GM19043 (cell line): ENCODE data around the gene POLR2C.

ENCODE experiments used
- ATAC-seq: cut with Tn5 transposase; IDR thresholded peaks from one replicate; pipeline ENCODE4 v1.9.1; 2021; ENCODE audit warnings: low read depth; ENCODE audit not compliant: unreplicated experiment

The POLR2C gene

GRCh38 chr16:57500578-57501111, 38.2 kb downstream of the POLR2C start:
- ATAC-seq = no peak

DNA sequence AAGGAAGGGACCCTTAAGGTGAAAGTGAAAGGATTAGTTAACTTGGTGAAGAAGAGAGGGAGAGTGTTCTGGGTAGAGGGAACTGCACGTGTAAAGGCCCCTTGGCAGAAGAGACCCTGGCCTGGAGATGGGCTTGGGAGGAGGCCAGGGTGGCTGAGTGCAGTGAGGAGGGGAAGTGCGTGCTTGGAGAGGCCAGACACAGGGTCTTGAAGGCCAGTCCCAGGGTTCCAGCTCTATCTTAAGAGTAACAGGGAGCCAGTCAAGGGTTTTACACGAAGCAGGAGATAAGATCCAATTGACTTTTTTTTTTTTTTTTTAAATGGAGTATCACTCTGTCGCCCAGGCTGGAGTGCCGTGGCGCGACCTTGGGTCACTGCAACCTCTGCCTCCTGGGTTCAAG, 39.0 kb downstream of the POLR2C start:
- ATAC-seq = no peak

GRCh38 chr16:57502048-57502775, 39.7 kb downstream of the POLR2C start:
- ATAC-seq = no peak

DNA sequence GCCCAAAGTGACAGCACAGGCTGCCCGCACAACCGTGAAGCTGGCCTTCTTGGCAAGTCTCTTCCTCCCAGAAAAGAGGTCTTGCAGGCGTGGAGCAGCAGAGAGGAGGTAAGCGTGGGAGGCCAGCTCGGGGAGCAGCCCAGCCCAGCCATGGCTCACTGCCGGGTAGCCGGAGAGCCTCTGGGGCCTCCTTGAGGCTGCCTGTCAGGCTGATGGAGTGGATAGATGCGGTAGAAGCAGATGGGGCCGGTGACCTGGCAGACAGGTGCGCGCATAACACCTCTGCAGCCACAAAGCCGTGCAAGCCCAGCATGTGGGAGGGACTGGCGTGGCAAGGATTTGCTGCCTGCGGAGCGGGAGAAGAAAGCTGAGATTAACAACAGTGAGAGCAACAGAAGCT, 40.9 kb downstream of the POLR2C start:
- no peak for ATAC-seq

GRCh38 chr16:57504001-57504400, 41.5 kb downstream of the POLR2C start:
- no peak for ATAC-seq

- ATAC-seq = no peak
Observed at GRCh38 chr16:57504491-57504890, 42.0 kb downstream of the POLR2C start.

DNA sequence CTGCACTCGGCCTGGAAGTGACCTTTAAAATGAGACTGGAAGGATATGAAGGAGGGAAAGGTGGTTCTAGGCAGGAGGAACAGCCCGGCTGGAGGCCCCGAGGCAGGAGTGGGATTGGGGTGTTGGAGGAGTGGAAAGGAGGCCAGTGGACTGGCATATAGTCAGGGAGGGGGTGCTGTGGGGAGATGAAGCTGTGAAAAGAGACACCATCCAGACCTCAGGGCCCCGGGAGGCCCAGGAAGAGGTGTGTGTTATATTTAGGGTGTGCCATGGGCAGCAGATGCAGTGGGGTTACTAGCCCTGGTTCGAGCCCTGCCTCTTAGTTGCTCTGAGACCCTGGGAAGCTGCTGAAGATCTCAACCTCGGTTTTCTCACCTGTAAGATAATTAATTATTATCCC, 42.7 kb downstream of the POLR2C start:
- ATAC-seq = no peak

GRCh38 chr16:57507136-57508034, 44.9 kb downstream of the POLR2C start:
- ATAC-seq = no peak

GRCh38 chr16:57508035-57508425, 45.6 kb downstream of the POLR2C start:
- ATAC-seq = no peak

DNA sequence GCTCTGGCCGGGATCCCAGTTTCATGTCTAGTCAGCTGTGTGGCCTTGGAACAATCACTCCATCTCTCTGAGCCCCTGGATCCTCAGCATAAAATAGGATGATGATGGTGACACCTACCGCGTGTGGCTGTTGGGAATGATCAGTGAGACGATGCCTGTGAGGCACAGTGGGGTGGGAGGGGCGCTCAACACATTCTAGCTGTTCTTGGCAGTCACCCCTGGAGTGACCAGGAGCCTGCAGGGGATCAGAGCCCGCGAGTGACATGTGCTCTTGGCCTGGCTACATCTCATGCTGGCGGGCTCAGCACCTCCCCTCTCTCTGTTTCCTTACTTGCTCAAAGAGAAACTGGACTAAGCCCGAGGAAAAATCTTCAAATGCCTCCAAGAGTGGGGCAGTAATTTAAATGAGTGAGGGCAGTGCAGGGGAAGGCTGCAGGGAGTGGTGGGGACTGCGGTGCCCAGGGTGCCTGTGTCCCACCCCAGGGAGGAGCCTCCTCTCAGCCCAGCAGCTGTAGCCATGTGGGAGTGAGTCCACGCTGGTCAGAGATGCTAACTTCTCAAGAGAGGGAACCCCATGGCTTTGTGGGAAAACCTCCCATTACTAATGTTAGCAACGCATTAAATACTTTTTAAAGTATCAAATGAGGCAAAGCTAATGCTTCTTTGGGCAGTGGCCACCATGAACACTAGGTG, 46.9 kb downstream of the POLR2C start:
- ATAC-seq = no peak

- ATAC-seq = no peak
Observed at GRCh38 chr16:57510016-57510871, 47.8 kb downstream of the POLR2C start.

GRCh38 chr16:57512296-57513001, 50.0 kb downstream of the POLR2C start:
- ATAC-seq = no peak

GRCh38 chr16:57513371-57514102, 51.1 kb downstream of the POLR2C start:
- ATAC-seq = no peak

- no peak for ATAC-seq
Observed at GRCh38 chr16:57514371-57514770, 51.9 kb downstream of the POLR2C start.

DNA sequence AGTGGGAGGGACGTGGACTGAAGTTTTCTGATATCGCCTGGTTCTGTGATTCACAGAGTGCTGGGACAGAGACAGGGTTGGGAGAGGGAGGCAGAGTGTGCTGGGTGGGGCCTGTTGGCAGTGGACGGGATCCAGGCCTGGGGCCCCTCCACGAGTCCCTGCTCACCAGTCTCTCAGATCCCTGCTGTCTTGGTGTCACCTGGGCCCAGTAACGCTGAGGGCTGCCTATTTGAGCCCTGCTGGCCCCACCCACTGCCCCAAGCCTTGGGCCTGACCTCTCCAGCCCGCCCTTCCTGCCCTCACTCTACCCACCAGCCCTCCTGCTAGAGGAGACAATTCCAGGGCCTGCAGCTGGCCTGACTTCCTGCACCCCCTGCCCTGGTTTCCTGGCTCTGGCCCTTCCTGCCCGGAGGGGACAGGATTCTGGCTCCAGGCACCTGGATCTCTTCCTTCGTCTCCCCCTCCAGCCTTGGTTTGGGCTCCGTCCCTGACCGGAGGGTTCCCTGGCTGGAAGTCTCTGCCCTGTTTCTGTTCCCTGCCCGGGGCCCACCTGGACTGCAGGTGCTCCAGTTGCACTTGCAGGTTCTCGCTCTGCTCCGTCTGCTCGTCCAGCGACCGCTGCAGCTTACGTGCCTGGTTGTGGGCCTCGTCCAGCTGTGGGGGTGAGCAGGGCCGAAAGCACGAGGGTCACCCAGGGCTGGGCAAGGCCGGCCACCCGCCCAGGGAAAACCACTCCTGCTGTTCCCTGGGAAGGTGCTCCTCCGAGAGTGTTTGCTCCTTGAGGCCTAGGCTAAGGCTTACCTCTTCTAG, 52.5 kb downstream of the POLR2C start:
- no peak for ATAC-seq

DNA sequence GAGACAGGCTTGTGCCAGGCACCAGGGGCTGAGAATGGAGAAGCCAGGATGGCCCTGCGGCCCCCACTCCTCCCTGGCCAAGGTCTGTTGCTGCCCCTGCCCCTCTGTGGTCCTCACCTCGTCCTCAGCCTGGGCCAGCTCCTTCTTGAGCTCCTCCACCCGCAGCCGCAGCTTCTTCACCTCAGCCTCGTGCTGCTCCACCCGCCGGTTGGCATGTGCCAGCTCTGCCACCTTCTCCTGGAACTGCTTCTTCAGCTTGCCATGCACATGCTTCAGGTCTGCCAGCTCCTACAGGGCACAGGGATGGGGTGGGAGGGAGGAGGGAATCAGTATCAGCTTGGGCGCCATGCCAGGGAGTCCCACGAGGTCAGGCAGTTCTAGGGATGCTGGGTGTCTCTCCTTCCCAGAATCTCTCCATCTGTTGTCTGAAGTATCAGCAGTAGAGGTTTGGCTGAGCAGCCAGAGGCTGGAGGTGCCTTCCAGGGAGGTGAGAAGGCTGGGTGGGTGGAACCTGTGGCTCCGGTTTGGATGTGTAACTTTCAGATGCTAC, 53.8 kb downstream of the POLR2C start:
- no peak for ATAC-seq

GRCh38 chr16:57516773-57517172, 54.3 kb downstream of the POLR2C start:
- no peak for ATAC-seq
